ENCODE results near the gene DACH2.

DACH2 gene

DNA sequence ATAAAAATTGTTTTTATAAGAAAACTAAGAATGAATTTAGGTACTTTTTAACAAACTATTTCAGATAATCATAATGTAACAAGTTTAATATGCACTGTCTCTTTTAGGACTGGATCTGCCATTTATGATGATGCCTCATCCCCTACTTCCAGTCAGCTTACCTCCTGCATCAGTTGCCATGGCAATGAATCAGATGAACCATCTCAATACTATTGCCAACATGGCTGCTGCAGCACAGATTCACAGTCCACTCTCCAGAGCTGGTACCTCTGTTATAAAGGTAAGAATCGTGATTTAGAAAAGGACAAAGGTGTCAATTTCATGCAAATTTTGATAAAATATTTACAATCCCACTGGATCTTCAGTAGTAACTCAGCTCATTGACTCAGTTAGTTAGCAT is 566.2 kb downstream of the DACH2 start:
- no peak for DNase-seq (ENCODE audit: low read depth, low spot score)
- H3K27ac ChIP-seq, result no peak overlapping the region

DNA sequence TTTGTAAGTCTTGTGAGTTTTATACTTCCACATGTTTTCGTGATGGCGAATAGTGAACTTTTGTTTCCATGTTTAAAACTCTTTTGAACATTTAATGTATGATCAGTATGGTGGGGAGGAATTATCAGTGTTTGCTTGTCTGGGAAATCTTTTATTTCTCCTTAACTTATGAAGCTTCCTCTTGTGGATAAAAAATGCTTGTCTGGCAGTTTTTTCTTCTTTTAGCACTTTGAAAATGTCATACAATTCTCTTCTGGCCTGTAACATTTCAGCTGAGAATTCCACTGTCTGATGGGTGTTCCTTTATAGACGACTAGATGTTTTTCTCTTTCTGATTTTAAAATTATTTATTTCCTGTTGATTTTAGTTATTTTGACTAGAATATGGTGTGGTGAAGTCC is 576.0 kb downstream of the DACH2 start:
- no peak overlapping the region for H3K27ac ChIP-seq
- no peak for DNase-seq (ENCODE audit: low read depth, low spot score)

DNA sequence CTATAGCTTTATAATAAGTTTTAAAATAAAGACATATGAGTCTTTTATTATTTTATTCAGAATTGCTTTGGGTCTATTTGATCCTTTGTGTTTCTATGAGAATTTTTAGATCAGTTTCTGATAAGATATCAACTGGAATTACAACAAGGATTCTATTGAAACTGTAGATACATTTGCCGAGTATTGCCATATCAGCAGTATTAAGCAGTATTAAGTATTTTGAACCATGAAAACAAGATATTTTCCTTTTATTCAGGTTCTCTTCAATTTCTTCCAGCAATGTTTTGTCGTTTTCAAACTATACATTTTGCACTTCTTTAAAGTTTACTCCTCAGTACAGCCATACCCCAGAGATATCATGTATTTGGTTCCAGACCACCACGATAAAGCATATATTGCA is 598.8 kb downstream of the DACH2 start:
- no peak overlapping the region for H3K27ac ChIP-seq
- no peak for DNase-seq (ENCODE audit: low read depth, low spot score)

DNA sequence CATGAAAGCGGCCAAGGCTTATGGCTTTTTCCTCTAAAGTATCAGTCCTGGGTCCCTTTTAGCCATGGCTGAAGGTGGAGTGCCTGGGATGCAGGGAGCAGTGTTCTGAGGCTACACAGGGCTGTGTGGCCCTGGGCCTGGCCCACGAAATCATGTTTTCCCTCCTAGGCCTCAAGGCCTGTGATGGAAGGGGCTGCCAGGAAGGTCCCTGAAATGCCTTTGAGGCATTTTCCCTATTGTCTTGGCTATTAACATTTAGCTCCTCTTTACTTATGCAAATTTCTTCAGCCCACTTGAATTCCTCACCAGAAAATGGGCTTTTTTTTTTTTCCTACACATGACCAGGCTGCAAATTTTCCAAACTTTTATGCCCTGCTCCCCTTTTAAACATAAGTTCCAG is 657.0 kb downstream of the DACH2 start:
- no peak overlapping the region for H3K27ac ChIP-seq
- DNase-seq (ENCODE audit: low read depth, low spot score), result no peak

DNA sequence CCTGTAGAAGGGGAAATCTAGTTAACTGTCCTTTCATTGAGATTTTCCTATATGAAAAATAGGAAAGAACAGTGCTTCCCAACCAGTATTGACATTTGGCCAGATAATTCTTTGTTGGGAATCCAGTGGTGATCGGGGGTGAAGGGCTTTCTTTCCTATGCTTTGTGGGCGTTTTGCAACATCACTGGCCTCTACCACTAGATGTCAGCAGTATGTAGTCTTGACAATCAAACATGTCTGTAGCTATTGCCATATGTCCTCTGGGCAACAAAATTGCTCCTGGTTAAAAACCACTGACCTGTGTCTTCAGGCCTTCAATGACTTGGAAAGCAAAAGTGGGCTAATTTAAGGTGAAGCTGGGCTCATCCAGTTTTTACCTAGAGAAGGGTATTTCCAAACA is 658.5 kb downstream of the DACH2 start:
- H3K27ac ChIP-seq, result no peak overlapping the region
- DNase-seq (ENCODE audit: low read depth, low spot score), result no peak

DNA sequence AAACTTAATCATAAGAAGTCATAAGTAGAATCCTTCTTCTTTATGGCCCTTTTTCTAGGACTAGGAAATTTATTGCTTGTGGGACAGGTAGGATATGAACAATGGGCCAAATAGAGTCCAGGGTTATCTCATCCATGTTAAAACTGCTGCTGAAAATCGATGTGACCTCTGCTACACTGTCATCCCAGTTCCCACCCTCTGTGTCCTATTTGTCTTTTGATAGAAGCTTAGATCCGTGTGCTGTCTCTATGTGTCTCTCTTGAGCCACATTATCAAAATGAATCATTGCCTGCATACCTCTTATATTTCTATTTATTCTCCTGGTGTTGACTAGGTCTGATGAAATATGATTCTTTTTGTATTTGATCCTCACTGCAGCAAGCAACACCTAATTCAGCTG is 661.4 kb downstream of the DACH2 start:
- no peak for DNase-seq (ENCODE audit: low read depth, low spot score)

DNA sequence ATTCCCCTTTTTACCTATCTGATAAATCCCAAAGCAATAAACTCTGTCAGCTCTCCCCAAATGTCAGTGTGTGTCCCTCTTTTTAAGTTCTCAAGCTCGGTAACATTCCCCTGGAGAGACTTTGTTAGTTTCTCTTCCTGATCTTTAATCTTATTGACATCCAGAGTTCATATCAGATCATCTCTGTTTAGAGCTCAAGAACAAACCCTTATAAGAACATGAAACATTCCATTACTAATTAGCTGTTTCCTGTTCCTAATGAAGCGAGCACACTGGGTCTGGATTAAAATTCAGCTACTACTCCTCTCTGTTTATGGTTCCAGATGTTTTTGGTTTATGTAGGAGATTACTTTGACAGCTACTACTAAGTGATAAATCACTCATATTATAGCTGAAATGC is 681.5 kb downstream of the DACH2 start:
- no peak for DNase-seq (ENCODE audit: low read depth, low spot score)
- H3K27ac ChIP-seq, result no peak overlapping the region

More for the DNA sequence above, 661.4 kb downstream of the DACH2 start:
- no peak overlapping the region for H3K27ac ChIP-seq

DNA sequence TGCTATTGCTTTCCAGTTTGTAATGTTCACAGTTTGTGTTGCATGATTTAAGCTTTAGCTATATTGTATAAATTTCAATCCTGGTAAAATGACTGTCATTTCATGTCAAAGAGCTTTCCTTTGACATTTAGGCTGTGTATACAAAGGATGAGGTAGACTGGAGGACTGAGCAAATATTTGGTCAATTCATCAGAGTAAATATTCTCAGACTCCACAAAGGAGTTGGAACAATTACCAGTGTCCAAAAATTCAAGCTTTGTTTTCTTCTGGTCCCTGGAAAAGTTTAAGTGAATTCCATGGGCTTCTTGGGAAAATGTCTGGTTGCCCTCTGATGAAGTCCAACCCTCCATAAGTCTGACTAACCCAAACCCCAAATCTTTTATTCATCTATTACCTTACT is 682.4 kb downstream of the DACH2 start:
- DNase-seq (ENCODE audit: low read depth, low spot score), result no peak
- H3K27ac ChIP-seq, result no peak overlapping the region

DNA sequence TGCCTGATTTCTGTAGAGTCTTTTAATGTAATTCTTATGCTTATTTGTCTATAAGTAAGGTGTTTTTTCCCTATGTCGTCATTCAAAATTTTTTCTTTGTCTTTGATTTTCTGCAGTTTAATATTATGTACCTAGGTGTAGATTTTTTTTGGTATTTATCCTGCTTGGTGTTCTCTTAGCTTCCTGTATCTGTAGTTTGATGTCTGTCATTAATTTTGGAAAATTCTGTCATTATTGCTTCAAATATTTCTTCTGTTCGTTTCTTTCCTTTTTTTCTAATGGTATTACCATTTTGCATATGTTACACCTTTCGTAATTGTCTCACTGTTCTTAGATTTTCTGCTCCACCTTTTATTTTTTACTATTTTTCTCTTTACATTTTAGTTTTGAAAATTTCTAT is 696.9 kb downstream of the DACH2 start:
- no peak for DNase-seq (ENCODE audit: low read depth, low spot score)
- H3K27ac ChIP-seq, result no peak overlapping the region

All from epithelial cell of prostate (primary cell).